ENCODE measurements around the gene SMG5.

The SMG5 gene

DNA sequence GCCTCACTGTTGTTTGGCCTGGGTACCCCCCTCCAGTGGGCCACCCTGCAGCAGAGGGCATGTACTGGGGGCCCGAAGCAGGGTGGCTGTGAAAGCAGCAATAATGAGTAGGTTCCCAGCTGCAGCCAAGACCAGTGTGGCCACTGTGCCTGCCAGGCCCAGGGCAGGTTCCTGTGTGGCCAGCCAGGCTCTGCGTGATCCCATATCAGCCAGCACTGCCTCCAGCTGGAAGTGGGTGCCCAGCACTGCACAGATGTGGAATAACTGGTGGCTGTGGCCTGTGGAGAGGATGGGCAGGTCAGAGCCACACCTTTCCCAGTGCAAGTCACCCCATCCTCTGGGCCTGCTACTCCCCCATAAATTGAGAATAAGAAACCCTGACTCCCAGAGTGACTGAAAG, 38.5 kb downstream of the SMG5 start:
- DNase-seq: no peak
- peaks cover 6 to 28% of the 10 kb centered on the region in 2 donors for H3K27me3 ChIP-seq
- H3K9me3 ChIP-seq: no peaks in the 10 kb centered on the region
- H3K4me1 ChIP-seq: peaks cover 0 to 34% (median 18%) of the 10 kb centered on the region in 4 donors
- TF ChIP-seq, protein P1, sequence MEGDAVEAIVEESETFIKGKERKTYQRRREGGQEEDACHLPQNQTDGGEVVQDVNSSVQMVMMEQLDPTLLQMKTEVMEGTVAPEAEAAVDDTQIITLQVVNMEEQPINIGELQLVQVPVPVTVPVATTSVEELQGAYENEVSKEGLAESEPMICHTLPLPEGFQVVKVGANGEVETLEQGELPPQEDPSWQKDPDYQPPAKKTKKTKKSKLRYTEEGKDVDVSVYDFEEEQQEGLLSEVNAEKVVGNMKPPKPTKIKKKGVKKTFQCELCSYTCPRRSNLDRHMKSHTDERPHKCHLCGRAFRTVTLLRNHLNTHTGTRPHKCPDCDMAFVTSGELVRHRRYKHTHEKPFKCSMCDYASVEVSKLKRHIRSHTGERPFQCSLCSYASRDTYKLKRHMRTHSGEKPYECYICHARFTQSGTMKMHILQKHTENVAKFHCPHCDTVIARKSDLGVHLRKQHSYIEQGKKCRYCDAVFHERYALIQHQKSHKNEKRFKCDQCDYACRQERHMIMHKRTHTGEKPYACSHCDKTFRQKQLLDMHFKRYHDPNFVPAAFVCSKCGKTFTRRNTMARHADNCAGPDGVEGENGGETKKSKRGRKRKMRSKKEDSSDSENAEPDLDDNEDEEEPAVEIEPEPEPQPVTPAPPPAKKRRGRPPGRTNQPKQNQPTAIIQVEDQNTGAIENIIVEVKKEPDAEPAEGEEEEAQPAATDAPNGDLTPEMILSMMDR (IDR thresholded peaks at IDR 0.05): no peak
- intact Hi-C loops (cut with DNase I; ENCODE audit: low total_unique reads): no loop called here
- H3K27ac ChIP-seq: no peak overlapping the region
- no peak overlapping the region for H3K4me3 ChIP-seq
- H3K36me3 ChIP-seq: peaks cover 0 to 39% (median 10%) of the 10 kb centered on the region in 3 donors

DNA sequence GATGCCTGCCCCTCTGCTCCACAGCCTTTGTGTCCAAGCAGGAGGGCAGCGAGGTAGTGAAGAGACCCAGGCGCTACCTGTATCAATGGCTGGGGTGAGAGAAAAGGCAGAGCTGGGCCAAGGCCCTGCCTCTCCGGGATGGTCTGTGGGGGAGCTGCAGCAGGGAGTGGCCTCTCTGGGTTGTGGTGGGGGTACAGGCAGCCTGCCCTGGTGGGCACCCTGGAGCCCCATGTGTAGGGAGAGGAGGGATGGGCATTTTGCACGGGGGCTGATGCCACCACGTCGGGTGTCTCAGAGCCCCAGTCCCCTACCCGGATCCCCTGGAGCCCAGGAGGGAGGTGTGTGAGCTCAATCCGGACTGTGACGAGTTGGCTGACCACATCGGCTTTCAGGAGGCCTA, 39.9 kb downstream of the SMG5 start:
- no peak overlapping the region for H3K4me3 ChIP-seq
- DNase-seq: no peak
- no peaks in the 10 kb centered on the region for H3K9me3 ChIP-seq
- intact Hi-C loops (cut with DNase I; ENCODE audit: low total_unique reads): no loop called here
- TF ChIP-seq, protein P1 (IDR thresholded peaks at IDR 0.05): no peak
- H3K27me3 ChIP-seq: peaks cover 6 to 28% of the 10 kb centered on the region in 2 donors
- H3K36me3 ChIP-seq: peaks cover 12 to 52% (median 24%) of the 10 kb centered on the region in 3 donors
- peaks cover 0 to 28% (median 14%) of the 10 kb centered on the region in 4 donors for H3K4me1 ChIP-seq
- no peak overlapping the region for H3K27ac ChIP-seq

DNA sequence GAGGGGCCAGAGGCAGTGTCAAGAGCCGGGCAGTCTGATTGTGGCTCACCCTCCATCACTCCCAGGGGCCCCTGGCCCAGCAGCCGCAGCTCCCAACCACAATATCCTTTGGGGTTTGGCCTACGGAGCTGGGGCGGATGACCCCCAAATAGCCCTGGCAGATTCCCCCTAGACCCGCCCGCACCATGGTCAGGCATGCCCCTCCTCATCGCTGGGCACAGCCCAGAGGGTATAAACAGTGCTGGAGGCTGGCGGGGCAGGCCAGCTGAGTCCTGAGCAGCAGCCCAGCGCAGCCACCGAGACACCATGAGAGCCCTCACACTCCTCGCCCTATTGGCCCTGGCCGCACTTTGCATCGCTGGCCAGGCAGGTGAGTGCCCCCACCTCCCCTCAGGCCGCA, 40.7 kb downstream of the SMG5 start, which contains the start of gene BGLAP:
TSS of gene BGLAP (plus strand) at position 259 of the 400 bp plus-strand sequence. CDS start at position 307, 48 bp downstream.
- TF ChIP-seq, protein P1 (IDR thresholded peaks at IDR 0.05): no peak
- H3K9me3 ChIP-seq: no peaks in the 10 kb centered on the region
- H3K27ac ChIP-seq: no peak within 1 kb of the TSS
- peaks cover 6 to 28% of the 10 kb centered on the region in 2 donors for H3K27me3 ChIP-seq
- H3K4me3 ChIP-seq: no peak within 1 kb of the TSS
- no peak for DNase-seq
- H3K4me1 ChIP-seq: peaks cover 0 to 20% (median 10%) of the 10 kb centered on the region in 4 donors
- intact Hi-C loops (cut with DNase I; ENCODE audit: low total_unique reads): no loop called here
- peaks cover 21 to 60% (median 32%) of the 10 kb centered on the region in 3 donors for H3K36me3 ChIP-seq

DNA sequence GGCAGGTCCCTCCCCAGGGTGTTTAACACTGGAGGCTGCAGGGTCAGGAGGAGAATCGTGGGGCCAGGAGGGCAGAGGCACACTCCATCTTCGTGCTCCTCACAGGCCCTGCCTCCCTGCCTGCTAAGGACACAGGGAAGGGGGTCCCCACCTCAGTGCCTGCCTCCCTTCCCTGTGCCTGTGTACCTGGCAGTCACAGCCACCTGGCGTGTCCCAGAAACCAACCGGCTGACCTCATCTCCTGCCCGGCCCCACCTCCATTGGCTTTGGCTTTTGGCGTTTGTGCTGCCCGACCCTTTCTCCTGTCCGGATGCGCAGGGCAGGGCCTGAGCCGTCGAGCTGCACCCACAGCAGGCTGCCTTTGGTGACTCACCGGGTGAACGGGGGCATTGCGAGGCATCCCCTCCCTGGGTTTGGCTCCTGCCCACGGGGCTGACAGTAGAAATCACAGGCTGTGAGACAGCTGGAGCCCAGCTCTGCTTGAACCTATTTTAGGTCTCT, 41.3 kb downstream of the SMG5 start:
- Histone ChIP-seq H3K27me3 (peaks cover 6 to 24% of the 10 kb centered on the region in 2 donors), H3K27ac (no peak overlapping the region), H3K4me1 (peaks cover 0 to 16% (median 8%) of the 10 kb centered on the region in 4 donors), H3K9me3 (no peaks in the 10 kb centered on the region), H3K36me3 (peaks cover 26 to 66% (median 38%) of the 10 kb centered on the region in 3 donors), H3K4me3 (no peak overlapping the region)
- TF ChIP-seq, protein P1 (IDR thresholded peaks at IDR 0.05): no peak
- intact Hi-C loops (cut with DNase I; ENCODE audit: low total_unique reads): no loop called here
- no peak for DNase-seq

DNA sequence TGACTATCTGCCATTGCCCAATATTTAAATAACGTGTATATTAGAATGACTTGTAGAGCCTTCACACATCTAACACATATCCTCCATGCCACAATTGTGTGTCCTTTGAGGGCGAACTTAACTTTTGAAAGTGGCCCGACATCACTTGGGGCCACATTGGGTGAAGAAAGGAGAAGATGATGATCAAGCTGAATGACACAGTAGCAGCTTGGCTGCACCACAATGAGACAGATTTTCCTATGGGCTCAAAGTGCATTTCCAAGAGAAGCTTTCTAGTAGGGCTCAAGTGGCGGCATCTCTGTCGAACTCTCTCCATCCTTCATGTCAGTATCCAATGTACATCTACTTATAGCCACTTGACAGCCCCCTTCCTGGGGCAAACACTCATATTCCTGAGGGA, 44.4 kb downstream of the SMG5 start:
- Histone ChIP-seq H3K36me3 (peaks cover 55 to 95% (median 67%) of the 10 kb centered on the region in 3 donors), H3K4me3 (no peak overlapping the region), H3K27ac (no peak overlapping the region), H3K4me1 (no peaks in the 10 kb centered on the region), H3K9me3 (no peaks in the 10 kb centered on the region), H3K27me3 (no peaks in the 10 kb centered on the region)
- intact Hi-C loops (cut with DNase I; ENCODE audit: low total_unique reads): no loop called here
- no peak for DNase-seq
- TF ChIP-seq, protein P1 (IDR thresholded peaks at IDR 0.05): no peak

All from tibial artery (tissue), 4 donors.